H1 (cell line): ENCODE results near the gene POM121C. TPM values are rescaled to one million over a fixed set of nuclear protein-coding genes. Genes with fewer than 3 reads are reported as not detected.
"Not testable (repeated sequence)": the region's sequence is repeated elsewhere in the genome, so short reads cannot be mapped to it uniquely, and the experiment has no call there.

Experiments used
- CTCF ChIA-PET: fragments of 300-600 bp; sonication (Branson Sonifier 250); formaldehyde crosslinking; loops from one replicate; lab custom pipeline; 2021; ENCODE audit not compliant: partially characterized antibody; lab: Charles Lee
- POLR2A ChIA-PET: fragments of 300-600 bp; sonication (Branson Sonifier 250); formaldehyde crosslinking; loops from one replicate; lab custom pipeline; 2021; ENCODE audit warnings: inconsistent platforms; ENCODE audit not compliant: partially characterized antibody; lab: Charles Lee
- DNase-seq, 2 experiments: peaks; one replicate each; pipeline versions ENCODE4 v3.0.0 to v3.0.0-alpha.2; 2010 to 2022; ENCODE audit warnings: low spot score in 2 of 2, low read depth in 1 of 2, mixed read lengths in 1 of 2
- FAIRE-seq: peaks from 2 replicates; lab custom pipeline; 2011; peaks lifted over from hg19 to GRCh38; lab: Jason Lieb, UNC
- H2AFZ ChIP-seq: 2 replicates; pipeline ENCODE4 v1.8.1; 2012; ENCODE audit warnings: low read length, inconsistent platforms
- H2AK5ac ChIP-seq: 2 replicates; pipeline ENCODE4 v1.6.1; 2013; ENCODE audit warnings: low read depth, low read length
- H2BK120ac ChIP-seq: replicated peaks from 2 replicates; pipeline ENCODE3; 2013; ENCODE audit warnings: low read depth, low read length, inconsistent platforms
- H2BK12ac ChIP-seq: 2 replicates; pipeline ENCODE4 v1.6.1; 2013; ENCODE audit warnings: low read depth, low read length
- H2BK15ac ChIP-seq: 2 replicates; pipeline ENCODE4 v1.6.1; 2013; ENCODE audit warnings: low read length
- H2BK20ac ChIP-seq: 2 replicates; pipeline ENCODE4 v1.6.1; 2013; ENCODE audit warnings: low read length
- H2BK5ac ChIP-seq: 2 replicates; pipeline ENCODE4 v1.6.1; 2013; ENCODE audit warnings: low read depth, low read length
- H3K14ac ChIP-seq: 2 replicates; pipeline ENCODE4 v1.6.1; 2013; ENCODE audit warnings: inconsistent platforms; ENCODE audit not compliant: insufficient read length
- H3K18ac ChIP-seq: 2 replicates; pipeline ENCODE4 v1.6.1; 2013; ENCODE audit warnings: low read length; ENCODE audit errors: extremely low read depth
- H3K23ac ChIP-seq: 2 replicates; pipeline ENCODE4 v1.6.1; 2013; ENCODE audit warnings: inconsistent platforms; ENCODE audit not compliant: insufficient read length
- H3K23me2 ChIP-seq: 2 replicates; pipeline ENCODE4 v1.6.1; 2013; ENCODE audit warnings: low read depth, low read length
- H3K27ac ChIP-seq: 2 replicates; pipeline ENCODE4 v1.6.1; 2011; ENCODE audit warnings: low read depth, low read length, inconsistent platforms
- H3K27me3 ChIP-seq, 4 experiments: replicated peaks in 1 of 4; 1 replicate in 1 of 4; 2 replicates in 3 of 4; pipeline versions ENCODE4 v1.6.1 to v1.8.1; 2011 to 2013; ENCODE audit warnings: low read length in 3 of 4, mild to moderate bottlenecking in 3 of 4, inconsistent platforms in 2 of 4, mixed read lengths in 2 of 4, moderate library complexity in 1 of 4; ENCODE audit not compliant: control insufficient read depth in 3 of 4, insufficient read depth in 3 of 4; ENCODE audit errors: extremely low read depth in 1 of 4
- H3K36me3 ChIP-seq, 4 experiments: 2 replicates each; pipeline versions ENCODE4 v1.6.1 to v1.8.1; 2011 to 2013; ENCODE audit warnings: mild to moderate bottlenecking in 4 of 4, low read length in 3 of 4, moderate library complexity in 2 of 4, control low read depth in 1 of 4, inconsistent platforms in 1 of 4; ENCODE audit not compliant: insufficient read depth in 4 of 4, control insufficient read depth in 2 of 4
- H3K4ac ChIP-seq: replicated peaks from 2 replicates; pipeline ENCODE3; 2013; ENCODE audit warnings: low read length, low read depth, mixed read lengths, inconsistent platforms; ENCODE audit not compliant: insufficient read length
- H3K4me1 ChIP-seq, 4 experiments: replicated peaks in 1 of 4; 1 replicate in 1 of 4; 2 replicates in 3 of 4; pipeline versions ENCODE4 v1.6.1 to v1.8.1; 2011 to 2013; ENCODE audit warnings: low read length in 3 of 4, inconsistent platforms in 2 of 4, mixed read lengths in 1 of 4; ENCODE audit not compliant: insufficient read depth in 4 of 4, control insufficient read depth in 3 of 4
- H3K4me2 ChIP-seq, 2 experiments: 2 replicates each; pipeline versions ENCODE4 v1.6.1 to v1.8.1; 2011 to 2013; ENCODE audit warnings: low read depth in 2 of 2, low read length in 2 of 2, control low read depth in 1 of 2, inconsistent platforms in 1 of 2, mild to moderate bottlenecking in 1 of 2; ENCODE audit not compliant: insufficient read depth in 1 of 2
- H3K4me3 ChIP-seq, 4 experiments: fragments of 200-600, 300-600 bp in 1 of 4; sonication (generic), shearing (Covaris generic), sonication (Bioruptor Twin) in 1 of 4; 2 replicates each; pipeline versions ENCODE4 v1.5.1 to v1.8.1; 2011 to 2016; ENCODE audit warnings: low read length in 4 of 4, low read depth in 3 of 4, control low read depth in 2 of 4, inconsistent platforms in 2 of 4, mild to moderate bottlenecking in 2 of 4, mixed read lengths in 1 of 4, moderate library complexity in 1 of 4; ENCODE audit not compliant: insufficient read depth in 2 of 4; ENCODE audit errors: extremely low read depth in 1 of 4
- H3K56ac ChIP-seq: replicated peaks from 2 replicates; pipeline ENCODE3; 2013; ENCODE audit warnings: low read depth, mild to moderate bottlenecking, mixed read lengths, low read length, inconsistent platforms; ENCODE audit not compliant: insufficient read length
- H3K79me1 ChIP-seq: 2 replicates; pipeline ENCODE4 v1.6.1; 2013; ENCODE audit warnings: low read depth, low read length, control low read depth
- H3K79me2 ChIP-seq, 2 experiments: 2 replicates each; pipeline versions ENCODE4 v1.6.1 to v1.8.1; 2012 to 2013; ENCODE audit warnings: low read length in 2 of 2, mild to moderate bottlenecking in 2 of 2, inconsistent platforms in 1 of 2; ENCODE audit not compliant: insufficient read depth in 2 of 2, control insufficient read depth in 1 of 2
- H3K9ac ChIP-seq, 4 experiments: replicated peaks in 1 of 4; 1 replicate in 1 of 4; 2 replicates in 3 of 4; pipeline versions ENCODE4 v1.6.1 to v1.8.1; 2011 to 2013; ENCODE audit warnings: low read depth in 3 of 4, low read length in 3 of 4, control low read depth in 2 of 4, mild to moderate bottlenecking in 2 of 4, moderate library complexity in 2 of 4, inconsistent platforms in 1 of 4; ENCODE audit errors: extremely low read depth in 1 of 4
- H3K9me3 ChIP-seq, 2 experiments: 2 replicates each; pipeline versions ENCODE4 v1.6.1 to v1.8.1; 2012 to 2013; ENCODE audit warnings: mild to moderate bottlenecking in 2 of 2, moderate library complexity in 2 of 2, control low read depth in 1 of 2, inconsistent platforms in 1 of 2, low read depth in 1 of 2, low read length in 1 of 2, mixed read lengths in 1 of 2; ENCODE audit not compliant: insufficient read depth in 2 of 2
- H4K20me1 ChIP-seq, 2 experiments: replicated peaks in 1 of 2; 2 replicates each; pipeline versions ENCODE3 to v1.8.1; 2011 to 2013; ENCODE audit warnings: inconsistent platforms in 2 of 2, low read length in 2 of 2, mild to moderate bottlenecking in 1 of 2; ENCODE audit not compliant: insufficient read depth in 2 of 2, control insufficient read depth in 1 of 2
- H4K5ac ChIP-seq: 2 replicates; pipeline ENCODE4 v1.6.1; 2013; ENCODE audit warnings: low read length, low read depth, mixed read lengths, inconsistent platforms; ENCODE audit not compliant: insufficient read length
- H4K8ac ChIP-seq: 2 replicates; pipeline ENCODE4 v1.8.0; 2013; ENCODE audit warnings: mild to moderate bottlenecking, moderate library complexity, low read length, inconsistent platforms; ENCODE audit not compliant: insufficient read depth; ENCODE audit errors: extremely low read depth
- H4K91ac ChIP-seq: replicated peaks from 2 replicates; pipeline ENCODE3; 2013; ENCODE audit warnings: low read length, mixed read lengths, inconsistent platforms; ENCODE audit not compliant: insufficient read length
- GABPA ChIP-seq: IDR thresholded peaks from 2 replicates; pipeline ENCODE4 v1.6.1; 2011; ENCODE audit warnings: mild to moderate bottlenecking, low read length, moderate library complexity, borderline replicate concordance; ENCODE audit not compliant: insufficient read depth
- KDM4A ChIP-seq: IDR thresholded peaks from one replicate; pipeline ENCODE4 v1.7.1; 2012; ENCODE audit warnings: low read depth, mild to moderate bottlenecking, moderate library complexity, low read length, inconsistent platforms; ENCODE audit not compliant: severe bottlenecking
- NRF1 ChIP-seq: IDR thresholded peaks from 2 replicates; pipeline ENCODE4 v1.6.1; 2011; ENCODE audit warnings: mild to moderate bottlenecking, low read depth, low read length, improper control_type of control experiment
- PHF8 ChIP-seq: fragments of 200-600 bp; sonication (generic); conservative IDR thresholded peaks from 2 replicates; pipeline ENCODE4 v1.7.1; 2012; ENCODE audit warnings: low read depth, mild to moderate bottlenecking, inconsistent platforms, low read length, moderate library complexity
- POLR2A ChIP-seq, 2 experiments: IDR thresholded peaks; 1 replicate in 1 of 2; 2 replicates in 1 of 2; pipeline ENCODE4 v1.6.1; 2011; ENCODE audit warnings: low read depth in 2 of 2, low read length in 2 of 2, mild to moderate bottlenecking in 2 of 2; ENCODE audit errors: control extremely low read depth in 1 of 2
- POLR2AphosphoS5 ChIP-seq: IDR thresholded peaks from 2 replicates; pipeline ENCODE4 v1.6.1; 2011; ENCODE audit warnings: low read depth, low read length
- SIX5 ChIP-seq: IDR thresholded peaks from 2 replicates; pipeline ENCODE4 v1.6.1; 2011; ENCODE audit warnings: mild to moderate bottlenecking, low read depth, low read length
- SP1 ChIP-seq: IDR thresholded peaks from 2 replicates; pipeline ENCODE4 v1.6.1; 2011; ENCODE audit warnings: low read depth, low read length
- TCF12 ChIP-seq: IDR thresholded peaks from 2 replicates; pipeline ENCODE4 v1.6.1; 2011; ENCODE audit warnings: low read depth, mild to moderate bottlenecking, low read length
- WGBS, 2 experiments: shearing (Covaris generic) in 1 of 2; methylation state at CpG; one replicate each; pipeline versions ENCODE4 v1.1.6 to v1.1.7; 2013 to 2015; ENCODE audit warnings: low lambda C conversion rate in 2 of 2, mixed read lengths in 2 of 2, inconsistent platforms in 1 of 2, low coverage in 1 of 2, missing lambda C conversion rate in 1 of 2; ENCODE audit not compliant: insufficient replicate concordance in 2 of 2, insufficient coverage in 1 of 2, insufficient read length in 1 of 2; ENCODE audit errors: extremely low coverage in 1 of 2, missing lambda C conversion rate in 1 of 2; 5-methylcytosine and 5-hydroxymethylcytosine counted together
- long read RNA-seq, 2 experiments: library from RNA in 1 of 2; library from capped mRNA in 1 of 2; stranded (forward); transcript quantifications; one replicate each; pipeline ENCODE4 v2.0.0, GENCODE V29; 2021; ENCODE audit warnings: inconsistent platforms in 1 of 2
- polyA minus RNA-seq, 3 experiments: library from RNA; depleted of rRNA, polyadenylated mRNA; stranded (reverse); fragments of >200 nt; gene quantifications; 1 replicate in 2 of 3; 2 replicates in 1 of 3; pipeline ENCODE4 v1.2.3, GENCODE V29; 2011
- polyA plus RNA-seq, 7 experiments: library from polyadenylated mRNA; depleted of rRNA in 3 of 7; stranded (reverse) in 5 of 7; unstranded in 2 of 7; fragments of >200 nt in 5 of 7; fragments of 200-250 nt in 2 of 7; gene quantifications; 1 replicate in 5 of 7; 2 replicates in 1 of 7; 4 replicates in 1 of 7; pipeline versions ENCODE4 v1.2.1 to v1.2.3, GENCODE V29; 2011 to 2013; ENCODE audit warnings: missing spikeins in 2 of 7, mixed read lengths in 2 of 7
- total RNA-seq: library from RNA; stranded (reverse); fragmentation: NEBNext Ultra II Directional; extraction: Animal tissue kit (Norgen Biotek cat#: 25700); gene quantifications from 2 replicates; pipeline ENCODE4 v1.2.1, GENCODE V29; 2021
- TF ChIP-seq, protein P1 (sequence below): IDR thresholded peaks from 2 replicates; pipeline ENCODE4 v1.6.1; 2012; ENCODE audit warnings: inconsistent platforms

The POM121C gene
- total RNA-seq (56.8 and 58.0 TPM in 2 replicates), polyA plus RNA-seq (2011; rRNA removed) (16.5 and 21.1 TPM in 2 replicates), polyA minus RNA-seq (2011; rRNA and poly(A)+ RNA removed) (35.7 and 36.2 TPM in 2 replicates)
- polyA plus RNA-seq (2011; cell fraction: cytosol; rRNA removed) = 9.8 TPM
- polyA plus RNA-seq (2011; cell fraction: nucleus; rRNA removed) = 25.6 TPM
- polyA plus RNA-seq (2012, experiment 1 of 2) = 41.5 to 55.3 TPM (median 53.1 TPM) in 4 replicates
- polyA plus RNA-seq (2012, experiment 2 of 2) = 31.0 TPM
- 48.3 TPM for polyA plus RNA-seq (2013, experiment 1 of 2)
- polyA plus RNA-seq (2013, experiment 2 of 2) = 55.3 TPM
- polyA minus RNA-seq (2011; cell fraction: cytosol; rRNA and poly(A)+ RNA removed) = 18.9 TPM
- polyA minus RNA-seq (2011; cell fraction: nucleus; rRNA and poly(A)+ RNA removed) = 19.5 TPM
- long read RNA-seq, experiment 1, full-length matches to known transcripts = 1 of 35 reads
- long read RNA-seq, experiment 1, partial matches to known transcripts = 14 of 35 reads
- long read RNA-seq, experiment 1, other reads (novel, unspliced or antisense) = 20 of 35 reads
- long read RNA-seq, experiment 2, partial matches to known transcripts = 1 of 2 reads
- long read RNA-seq, experiment 2, other reads (novel, unspliced or antisense) = 1 of 2 reads

DNA sequence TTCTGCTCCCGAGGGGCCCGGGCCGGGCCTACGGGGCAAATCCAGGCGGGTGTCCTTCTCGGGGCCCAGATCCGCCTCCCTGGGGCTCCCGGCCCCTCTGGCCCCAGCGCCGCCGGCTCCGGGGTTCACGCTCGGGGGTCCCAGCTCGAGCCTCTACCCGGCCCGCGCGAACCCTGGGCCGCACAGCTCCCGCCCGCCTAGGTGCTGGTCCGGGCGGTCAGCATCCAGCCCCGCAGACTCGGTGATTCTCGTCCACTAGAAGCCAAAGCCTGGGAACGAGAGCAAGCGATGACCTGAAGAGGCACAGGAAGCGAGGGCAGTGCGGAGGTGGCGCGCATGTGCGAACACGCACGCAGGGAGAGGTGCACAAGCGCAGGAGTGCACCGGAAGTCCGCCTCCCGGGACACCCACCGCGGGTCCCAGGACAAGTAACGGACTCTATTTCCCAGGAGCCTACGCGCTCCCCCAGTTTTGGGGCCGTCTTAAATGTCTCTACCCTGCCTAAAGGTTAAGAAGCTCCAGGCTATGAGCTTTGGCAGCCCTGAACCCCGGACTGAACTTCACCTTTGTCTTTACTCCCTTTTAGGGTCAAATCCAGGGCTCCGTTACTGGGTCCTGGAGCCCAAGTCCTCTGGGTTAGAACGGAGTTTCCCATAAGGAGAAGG lies at the start of gene POM121C:
Gene POM121C (minus strand): TSS at position 321 of the 665 bp plus-strand sequence. CDS start 44,803 bp downstream, outside the sequence.
- Histone ChIP-seq H3K4me2 (peak within 1 kb of the TSS; percentile 71 to 75), H3K9ac (peak within 1 kb of the TSS; percentile 51 to 80 (median 72); a peak in 6 of 7 replicates), H3K18ac (peak within 1 kb of the TSS; percentile 60; the same call in 1 of the 2 replicates), H3K4me3 (peak within 1 kb of the TSS; percentile 64 to 90 (median 77)), H2BK5ac (0 out of 2 replicates have a peak within 1 kb of the TSS, but pooled peaks have one; percentile 78), H4K5ac (peak within 1 kb of the TSS; percentile 76)
- H3K14ac ChIP-seq, FAIRE-seq, H4K20me1 ChIP-seq, H3K27ac ChIP-seq, H3K27me3 ChIP-seq, H2AK5ac ChIP-seq, CTCF ChIA-PET, H3K4me1 ChIP-seq, H2BK15ac ChIP-seq, H4K91ac ChIP-seq, H4K8ac ChIP-seq, H2BK120ac ChIP-seq, H3K79me2 ChIP-seq, H2BK12ac ChIP-seq, H3K23ac ChIP-seq, H3K4ac ChIP-seq, H3K79me1 ChIP-seq, H3K36me3 ChIP-seq, H2AFZ ChIP-seq, H3K23me2 ChIP-seq, H3K56ac ChIP-seq, H3K9me3 ChIP-seq, H2BK20ac ChIP-seq: not testable (repeated sequence)
- peak; percentile 91 to 92 for DNase-seq
- POLR2A ChIA-PET = interaction anchor here (0.7 to 1.3 kb wide), 3 partner anchors 45 to 158 kb away, joined by 3 to 6 read pairs (median 4); no protein-coding TSS in a partner anchor
- WGBS, 2 experiments = 3% methylated on average over 39 of the region's 49 CpGs; no CpG with 5 or more reads in 1 of the 2 experiments
- TF ChIP-seq, protein P1, sequence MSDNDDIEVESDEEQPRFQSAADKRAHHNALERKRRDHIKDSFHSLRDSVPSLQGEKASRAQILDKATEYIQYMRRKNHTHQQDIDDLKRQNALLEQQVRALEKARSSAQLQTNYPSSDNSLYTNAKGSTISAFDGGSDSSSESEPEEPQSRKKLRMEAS = peak; percentile 74
- TF ChIP-seq SIX5 (0 out of 2 replicates have a peak, but pooled peaks have one; percentile 28), POLR2AphosphoS5 (peak; percentile 90), KDM4A (peak; percentile 48), PHF8 (peak; percentile 66), GABPA (peak; percentile 85; the same call in 1 of the 2 replicates), SP1 (peak; percentile 44; the same call in 1 of the 2 replicates), TCF12 (0 out of 2 replicates have a peak, but pooled peaks have one; percentile 16), POLR2A (IDR thresholded peaks at IDR 0.05; ENCODE audit: control extremely low read depth in 1 of 2, low read depth in 2 of 2, low read length in 2 of 2) (peak; percentile 39 to 51; a peak in 2 of 3 replicates), NRF1 (peak; percentile 62)
